HG02798 (cell line): ENCODE data around the gene ATG101.
A peak's percentile ranks its signal among the peaks of the same experiment; 100 is the strongest.

Source experiments
- ATAC-seq: cut with Tn5 transposase; IDR thresholded peaks from one replicate; pipeline ENCODE4 v1.9.1; 2021; ENCODE audit warnings: mild to moderate bottlenecking; ENCODE audit not compliant: unreplicated experiment, poor library complexity

Gene ATG101

DNA sequence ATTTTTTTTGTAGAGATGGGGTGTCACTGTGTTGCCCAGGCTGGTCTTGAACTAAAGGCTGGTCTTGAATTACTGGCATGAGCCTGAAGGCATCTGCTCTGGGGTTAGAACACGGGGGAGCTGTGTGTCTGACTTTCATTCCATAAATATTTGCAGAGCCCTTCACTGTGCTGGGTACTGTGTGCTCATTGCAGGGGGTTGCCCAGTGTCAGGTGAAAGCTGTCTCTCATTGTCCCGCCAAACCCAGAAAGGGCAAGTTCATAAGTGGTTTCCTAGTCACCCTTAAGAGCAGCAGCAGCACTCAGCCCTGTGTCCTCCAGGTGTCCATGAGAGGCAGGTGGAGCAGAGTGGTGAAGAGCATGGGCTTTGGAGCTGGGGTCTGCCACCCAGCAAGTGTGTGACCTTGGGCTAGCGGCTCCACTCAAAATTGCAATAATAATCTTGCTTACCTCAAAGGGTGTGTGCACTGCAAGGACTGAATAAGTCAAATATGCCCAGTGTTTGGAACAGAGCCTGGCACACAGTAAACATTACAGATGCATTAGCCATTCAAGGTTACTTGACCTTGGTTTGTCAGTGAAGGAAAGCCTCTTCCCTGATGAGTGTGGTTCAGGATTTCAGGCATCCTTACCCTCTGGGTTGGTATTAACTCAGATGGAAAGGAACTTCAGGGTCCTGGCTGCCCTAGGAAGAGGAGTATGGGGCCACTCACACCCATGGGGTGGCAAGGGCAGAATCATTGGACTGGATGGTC lies 5.4 kb downstream of the ATG101 start:
- no peak for ATAC-seq

DNA sequence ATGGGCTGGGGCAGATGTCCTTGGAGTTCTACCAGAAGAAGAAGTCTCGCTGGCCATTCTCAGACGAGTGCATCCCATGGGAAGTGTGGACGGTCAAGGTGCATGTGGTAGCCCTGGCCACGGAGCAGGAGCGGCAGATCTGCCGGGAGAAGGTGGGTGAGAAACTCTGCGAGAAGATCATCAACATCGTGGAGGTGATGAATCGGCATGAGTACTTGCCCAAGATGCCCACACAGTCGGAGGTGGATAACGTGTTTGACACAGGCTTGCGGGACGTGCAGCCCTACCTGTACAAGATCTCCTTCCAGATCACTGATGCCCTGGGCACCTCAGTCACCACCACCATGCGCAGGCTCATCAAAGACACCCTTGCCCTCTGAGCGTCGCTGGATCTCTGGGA lies 7.0 kb downstream of the ATG101 start:
- no peak for ATAC-seq

DNA sequence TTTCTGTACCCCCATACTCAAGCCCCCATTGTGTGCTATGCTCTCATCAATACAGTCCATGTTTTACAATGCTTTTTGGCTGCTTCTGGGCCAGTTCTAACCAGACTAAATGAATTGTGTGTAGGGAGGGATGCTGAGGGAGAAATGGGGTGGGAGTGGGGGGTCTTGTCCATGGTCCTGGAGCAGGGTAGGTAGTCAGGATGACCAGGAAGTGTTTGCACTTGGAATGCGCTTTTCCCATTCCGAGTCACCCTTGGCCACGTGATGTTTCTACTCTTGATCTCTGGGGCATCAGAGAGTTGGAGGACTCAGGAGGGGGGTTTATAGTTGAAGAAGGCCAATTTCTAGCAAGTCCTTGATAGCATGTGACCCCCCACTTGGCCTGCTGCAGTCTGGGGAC lies 8.5 kb downstream of the ATG101 start:
- no peak for ATAC-seq

DNA sequence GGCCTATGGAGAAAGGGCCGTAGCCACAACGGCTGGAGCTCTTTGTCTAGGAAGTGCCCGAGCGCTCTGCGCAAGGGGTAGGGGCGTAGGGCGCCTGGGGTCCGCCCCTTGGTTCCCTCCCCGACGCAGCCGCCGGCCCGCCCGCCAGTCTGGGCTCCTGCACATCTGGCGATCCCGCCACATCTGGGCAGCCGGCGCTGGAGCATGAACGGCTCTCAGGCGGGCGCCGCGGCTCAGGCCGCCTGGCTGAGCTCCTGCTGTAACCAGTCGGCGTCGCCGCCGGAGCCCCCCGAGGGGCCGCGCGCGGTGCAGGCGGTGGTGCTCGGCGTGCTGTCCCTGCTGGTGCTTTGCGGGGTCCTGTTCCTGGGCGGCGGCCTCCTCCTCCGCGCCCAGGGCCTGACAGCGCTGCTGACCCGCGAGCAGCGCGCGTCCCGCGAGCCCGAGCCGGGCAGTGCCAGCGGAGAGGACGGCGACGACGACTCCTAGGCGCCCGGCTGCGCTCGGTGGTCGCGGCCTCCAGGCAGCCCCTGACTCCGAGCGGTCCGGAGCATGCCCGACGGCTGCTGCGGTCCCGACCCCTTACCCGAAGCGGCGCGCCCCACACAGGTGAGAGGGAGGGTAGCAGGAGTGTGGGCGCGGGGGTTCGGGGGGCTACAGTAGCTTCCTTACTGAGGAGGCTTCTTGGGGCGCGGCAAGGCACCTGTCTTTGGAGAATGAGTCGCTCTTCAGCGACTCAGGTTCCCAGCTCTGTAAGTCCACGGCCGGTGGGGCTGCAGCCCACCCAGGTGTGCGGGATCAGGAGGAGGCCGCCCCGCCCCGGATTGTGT lies 10.0 kb downstream of the ATG101 start, which contains the start of gene SMIM41:
SMIM41 (plus strand) TSS at position 129 of the 827 bp plus-strand sequence; CDS start at position 205, 76 bp downstream.
- ATAC-seq: no peak

DNA sequence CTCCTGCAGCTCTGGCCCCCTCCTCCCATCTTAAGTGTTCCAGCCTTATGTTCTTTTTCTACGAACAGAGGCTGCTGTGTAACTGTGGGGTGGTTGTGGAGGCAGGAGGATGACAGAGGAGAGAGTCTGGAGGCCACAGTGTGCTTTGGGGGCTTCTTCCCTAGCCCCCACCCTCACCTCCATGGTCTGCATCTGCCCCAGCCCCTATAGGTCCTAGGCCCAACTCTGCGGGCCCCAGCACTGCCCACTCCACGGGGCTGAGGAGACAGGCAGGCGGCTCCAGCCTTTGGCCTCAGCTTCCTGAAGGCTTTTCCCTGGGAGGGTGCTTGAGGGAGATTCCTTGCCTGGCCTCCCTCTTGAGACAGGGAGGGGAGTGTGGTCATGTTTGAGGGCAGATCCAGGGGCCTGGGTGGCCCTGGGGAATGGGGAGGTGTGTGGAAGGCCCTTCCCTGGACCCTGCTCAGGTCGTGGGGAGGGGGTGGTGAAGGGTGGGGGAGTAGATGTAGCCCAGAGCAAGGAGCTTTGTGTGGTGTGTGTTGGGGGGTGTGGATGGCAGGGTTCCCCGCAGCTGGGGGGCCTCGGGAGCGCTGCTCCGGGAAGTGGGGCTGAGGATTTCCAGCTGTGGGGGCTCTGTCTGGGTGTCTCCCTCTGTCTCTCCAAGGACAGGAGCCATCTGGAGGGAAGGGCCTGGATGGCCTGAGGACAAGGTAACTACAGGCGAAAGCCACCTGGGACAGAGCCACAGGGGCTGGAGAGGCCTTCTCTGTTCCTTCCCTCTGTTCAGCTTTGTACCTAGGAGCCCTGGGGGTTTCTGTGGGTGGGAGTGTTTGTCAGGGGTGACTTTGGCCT lies 10.8 kb downstream of the ATG101 start:
- ATAC-seq: no peak

DNA sequence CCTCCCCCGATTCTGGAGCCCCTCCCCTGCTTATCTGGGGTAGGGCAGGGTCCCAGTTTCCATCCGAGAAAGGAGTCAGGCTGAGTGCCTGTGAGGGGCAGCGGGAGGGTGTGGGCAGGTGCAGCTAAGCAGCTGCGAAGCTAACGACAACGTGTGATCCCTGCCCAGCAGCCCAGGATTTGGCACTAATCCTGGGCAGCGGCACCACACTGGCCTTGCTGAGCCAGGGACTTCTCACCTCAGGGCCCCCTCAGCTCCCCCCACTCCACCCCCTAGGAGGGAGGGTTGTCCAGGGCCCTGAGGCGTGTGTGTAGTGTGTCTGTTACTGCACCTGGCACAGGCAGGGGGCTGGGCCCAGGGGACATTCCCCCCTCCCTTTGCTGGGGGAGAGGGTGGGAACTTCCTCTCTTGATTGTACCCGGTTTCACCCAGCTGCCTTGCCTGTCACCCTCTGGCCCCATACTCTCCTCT lies 11.5 kb downstream of the ATG101 start:
- peak; percentile 46 for ATAC-seq

DNA sequence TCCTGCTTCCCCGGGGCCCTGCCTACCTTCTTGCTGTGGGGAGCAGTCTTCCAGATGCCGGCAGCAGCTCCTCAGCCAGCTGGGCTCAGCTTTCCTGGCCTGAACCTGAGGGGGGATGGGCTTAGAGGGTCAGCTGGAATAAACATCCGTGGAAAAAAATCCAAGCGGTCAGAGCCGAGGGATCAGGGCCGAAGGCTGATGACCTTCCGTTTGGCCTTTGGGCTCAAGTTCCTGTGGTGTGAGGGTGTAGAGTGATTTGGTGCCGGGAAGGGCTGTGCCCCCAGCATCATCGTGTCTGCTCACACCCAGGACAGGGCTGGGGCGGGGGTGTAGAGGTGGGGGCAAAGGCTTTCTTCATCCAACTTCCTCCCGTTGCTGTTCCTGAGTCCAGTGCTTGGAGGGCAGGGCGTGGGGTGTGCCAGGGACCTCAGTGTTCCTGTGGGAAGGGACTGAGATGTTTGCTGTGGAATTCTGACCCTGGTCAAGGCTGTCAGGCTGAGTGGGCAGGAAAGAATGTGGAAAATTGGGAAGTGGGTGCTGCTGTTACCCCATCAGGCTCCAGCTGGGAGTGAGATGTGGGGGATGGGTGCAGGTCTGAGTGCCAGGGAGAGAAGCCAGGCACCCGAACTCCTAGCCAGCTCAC lies 12.4 kb downstream of the ATG101 start:
- ATAC-seq: no peak

DNA sequence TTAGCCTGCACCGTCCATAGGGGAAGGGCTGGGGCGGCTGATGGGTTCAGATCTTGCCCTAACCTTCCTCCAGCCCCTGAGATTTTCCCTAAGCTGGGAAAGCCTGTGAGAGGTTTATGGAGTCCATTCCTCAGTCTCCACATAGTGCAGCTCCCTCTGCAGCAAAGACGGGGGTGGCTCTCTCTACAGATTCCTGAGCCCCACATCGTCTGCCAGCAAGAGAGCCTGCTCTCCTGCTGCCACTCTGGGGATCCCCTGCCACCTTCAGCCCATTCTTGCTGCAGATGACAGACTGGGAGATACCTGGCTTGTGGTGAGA lies 12.8 kb downstream of the ATG101 start:
- ATAC-seq: no peak

DNA sequence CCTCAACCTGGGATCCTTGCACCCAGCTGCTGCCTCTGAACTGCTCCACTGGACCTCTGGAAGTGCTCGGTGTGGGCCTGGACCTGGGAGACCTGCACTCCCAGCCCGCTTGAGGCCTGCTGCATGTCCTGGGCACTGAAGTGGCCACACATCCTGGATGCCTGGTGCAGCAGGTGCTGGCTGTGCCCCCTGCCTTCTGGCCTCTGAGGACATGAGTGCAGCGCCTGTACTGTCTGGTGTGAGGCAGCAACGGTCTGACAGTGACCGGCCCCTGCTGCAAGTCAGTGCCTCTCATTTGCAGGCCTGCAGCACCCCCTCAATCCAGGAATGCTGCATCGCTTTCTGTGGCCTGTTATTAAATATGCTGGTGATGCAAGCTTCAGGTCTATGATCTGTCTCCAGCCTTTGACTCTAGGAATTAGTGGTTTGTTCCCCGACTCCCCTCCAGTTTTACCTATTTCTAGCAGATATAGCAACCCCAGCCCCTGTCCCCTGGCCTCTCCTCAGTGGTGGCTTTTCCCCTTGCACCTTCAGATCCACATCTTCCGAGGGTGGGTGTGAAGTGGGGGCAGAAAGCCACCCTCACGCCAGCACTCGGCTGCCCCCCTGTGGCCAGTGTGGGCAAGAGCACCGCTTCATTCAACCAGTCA lies 13.3 kb downstream of the ATG101 start:
- no peak for ATAC-seq

DNA sequence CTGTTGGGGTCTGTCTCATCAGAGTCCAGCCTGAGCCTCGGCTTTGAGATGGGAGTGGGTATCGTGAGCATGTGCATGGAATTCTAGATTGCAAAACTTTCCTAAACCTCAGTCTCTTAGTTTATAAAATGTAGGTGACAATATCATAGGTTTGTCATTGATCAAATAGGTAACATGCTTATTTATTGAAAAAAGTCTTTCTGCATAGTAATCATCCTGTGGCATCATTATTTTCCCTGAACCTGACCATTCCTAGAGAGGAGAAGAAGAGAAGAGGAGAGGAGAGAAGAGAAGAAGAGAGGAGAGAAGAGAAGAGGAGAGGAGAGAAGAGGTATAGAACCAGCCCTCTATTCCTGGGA lies 13.8 kb downstream of the ATG101 start:
- ATAC-seq: no peak

DNA sequence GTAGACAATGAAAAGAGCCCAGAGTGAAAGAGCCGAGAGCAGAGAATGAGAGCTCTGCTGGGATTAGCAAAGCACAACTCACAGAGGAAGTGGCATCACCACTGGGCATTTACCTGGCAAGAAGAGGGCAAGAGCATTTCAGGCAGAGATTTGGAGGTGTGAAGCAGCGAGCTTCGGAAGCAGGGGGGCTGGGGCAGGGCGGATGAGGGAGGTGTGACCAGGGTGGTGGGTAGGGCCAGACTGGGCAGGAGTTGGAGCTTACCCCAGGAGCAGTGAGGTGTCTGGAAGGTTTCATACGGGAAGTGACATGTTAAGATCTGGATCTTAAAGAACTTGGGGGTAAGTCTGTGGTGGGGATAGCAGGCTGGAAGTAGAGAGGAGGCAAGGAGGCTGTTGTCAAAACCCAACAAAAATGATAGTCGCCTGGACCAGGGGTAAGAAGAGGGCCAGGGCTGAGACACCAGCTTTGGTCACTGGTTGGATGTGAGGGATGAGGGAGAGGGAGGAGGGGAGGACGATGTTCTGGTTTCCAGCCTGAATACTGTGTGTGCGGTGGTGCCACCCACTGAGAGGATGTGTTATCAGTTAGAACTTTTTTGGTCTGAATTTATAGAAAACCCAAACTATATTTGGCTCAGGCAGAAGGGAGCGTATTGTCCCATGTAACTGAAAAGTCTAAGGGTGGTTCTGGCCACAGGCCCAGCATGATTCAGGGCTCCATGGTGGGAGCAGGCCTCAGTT lies 14.9 kb downstream of the ATG101 start:
- no peak for ATAC-seq

DNA sequence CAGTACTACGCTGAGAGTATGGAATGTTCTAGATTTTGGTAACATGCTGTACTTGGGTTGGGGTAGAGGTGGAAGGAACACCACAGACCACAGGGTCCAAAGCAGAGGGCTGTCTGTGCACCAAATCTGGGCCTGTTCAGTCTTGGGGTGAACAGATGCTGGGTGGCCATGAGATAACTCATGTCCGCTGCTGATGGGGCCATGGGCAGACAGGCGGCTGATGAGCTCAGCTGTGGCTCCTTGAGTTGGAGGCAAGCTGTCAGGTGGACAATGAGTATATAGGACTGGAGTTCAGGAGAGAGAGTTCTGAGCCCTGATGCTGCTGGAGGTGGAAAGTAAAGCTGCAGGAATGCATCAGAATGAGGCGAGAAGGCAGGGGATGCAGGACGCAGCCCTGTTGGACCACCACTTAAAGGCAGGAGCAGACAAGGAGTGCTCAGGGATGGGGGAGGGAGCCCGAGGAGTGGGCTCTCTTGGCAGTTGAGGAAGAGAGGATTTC lies 16.0 kb downstream of the ATG101 start:
- no peak for ATAC-seq

DNA sequence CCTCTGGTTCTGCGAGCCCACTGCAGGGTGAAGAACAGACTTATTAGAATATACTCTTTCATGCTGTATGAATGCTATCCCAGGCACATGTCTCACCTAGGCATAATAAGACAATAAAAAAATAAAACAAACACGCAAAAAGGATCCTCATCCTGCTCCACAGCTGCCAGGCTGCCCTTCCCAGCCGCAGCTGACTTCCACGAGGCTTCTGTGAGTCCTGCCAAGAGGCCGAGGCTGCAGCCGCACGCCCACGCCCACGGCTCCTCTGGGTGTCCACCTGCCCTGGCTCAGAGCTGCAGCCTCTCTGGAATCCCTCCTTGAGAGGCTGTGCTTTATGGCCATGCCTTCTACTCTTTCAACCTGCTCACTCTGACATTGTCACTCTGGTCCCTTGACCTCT lies 16.6 kb downstream of the ATG101 start:
- no peak for ATAC-seq

DNA sequence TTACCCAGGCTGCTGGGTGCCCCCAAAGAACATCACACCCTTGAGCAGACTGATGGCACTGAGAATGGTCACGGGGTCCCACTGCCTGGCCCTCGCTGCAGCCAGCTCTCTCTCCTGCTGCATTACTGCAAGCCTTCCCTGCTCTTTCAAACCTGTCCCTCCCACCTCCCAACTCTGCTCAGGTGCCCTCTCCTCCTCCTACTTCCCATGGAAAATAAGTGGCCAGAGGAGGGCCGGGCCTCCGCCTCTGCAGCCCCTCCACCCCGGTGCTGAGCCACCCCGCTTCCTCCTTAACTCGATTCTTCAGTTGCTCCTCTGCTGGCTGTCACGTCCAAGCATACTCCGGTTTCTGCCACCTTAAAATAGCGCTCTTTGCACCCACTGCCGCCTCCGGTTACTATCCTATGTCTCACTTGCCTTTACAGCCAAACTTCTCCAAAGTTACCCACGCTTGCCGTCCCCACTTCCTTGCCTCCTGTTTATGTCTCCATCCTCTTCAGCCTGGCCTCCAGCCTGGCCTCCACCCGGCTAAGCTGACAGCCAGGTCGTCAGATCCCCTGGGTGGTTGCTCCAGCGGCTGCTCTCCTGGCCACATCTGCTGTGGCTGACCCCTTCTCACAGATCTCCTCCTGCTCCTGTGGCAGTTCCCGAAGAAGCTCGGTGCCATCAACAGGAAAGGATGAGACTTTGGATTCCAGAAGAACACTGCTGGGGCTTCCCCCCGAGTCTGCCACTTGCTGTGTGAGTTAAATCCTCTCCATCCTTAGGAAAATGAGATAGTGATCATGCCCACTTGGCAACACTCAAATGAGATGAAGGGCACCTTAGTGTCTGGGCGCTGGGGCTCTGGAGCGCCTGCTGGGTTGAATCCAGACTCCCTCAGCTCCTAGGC lies 17.4 kb downstream of the ATG101 start:
- no peak for ATAC-seq

DNA sequence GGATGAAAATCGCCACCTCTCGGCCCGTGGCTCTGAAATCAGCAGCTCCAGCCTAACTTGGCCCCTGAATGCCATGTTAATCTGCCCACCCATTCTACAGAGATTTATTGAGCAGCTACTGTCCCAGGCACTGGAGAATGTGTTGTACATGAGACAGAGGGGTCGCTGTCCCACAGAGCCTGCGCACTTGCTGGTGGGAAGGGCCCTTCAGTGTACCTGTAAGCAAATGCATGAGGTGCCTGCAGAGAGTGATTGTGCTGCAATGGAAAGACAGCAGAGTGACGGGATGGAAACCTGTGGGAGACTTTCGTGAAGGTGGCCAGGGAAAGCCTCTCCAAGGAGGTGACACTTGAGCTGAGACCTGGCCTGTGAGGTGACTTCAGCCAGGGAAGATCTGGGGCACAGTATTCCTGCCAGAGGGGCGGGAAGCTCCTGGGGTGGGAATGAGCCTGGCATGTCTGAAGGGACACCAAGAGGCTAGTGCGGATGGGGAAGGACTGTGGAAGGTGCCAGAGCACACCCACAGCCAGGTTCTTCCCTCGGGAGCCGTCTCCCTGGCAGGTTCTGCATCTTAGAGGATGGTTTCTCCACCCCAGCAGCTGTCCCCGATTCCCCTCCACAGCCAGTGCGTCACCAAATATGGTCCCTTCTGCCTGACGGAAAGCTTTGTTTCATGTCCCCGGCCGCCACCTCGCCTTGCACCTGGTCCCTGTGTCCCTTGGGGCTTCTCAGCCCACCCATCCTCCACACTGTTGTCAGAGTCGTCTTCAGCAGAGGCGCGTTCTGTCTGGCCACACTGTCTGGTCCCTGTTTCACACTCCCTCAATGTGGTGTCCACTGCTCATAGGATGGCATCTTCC lies 18.4 kb downstream of the ATG101 start:
- peak; percentile 75 for ATAC-seq

DNA sequence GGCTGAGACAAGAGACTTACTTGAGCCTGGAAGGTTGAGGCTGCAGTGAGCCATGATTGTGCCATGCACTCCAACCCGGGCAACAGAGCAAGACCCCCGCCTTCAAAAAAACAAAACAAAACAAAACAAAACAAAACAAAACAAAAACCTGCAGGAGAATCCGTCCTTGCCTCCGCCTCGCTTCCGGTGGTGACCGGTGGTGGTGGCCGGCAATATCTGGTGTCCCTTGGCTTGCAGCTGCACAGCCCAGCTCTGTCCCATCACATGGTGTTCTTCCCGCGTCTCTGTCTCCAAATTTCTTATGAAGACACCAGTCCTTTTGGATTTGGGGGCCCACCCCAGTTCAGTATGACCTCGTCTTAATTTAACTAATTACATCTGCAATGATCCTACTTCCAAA lies 19.7 kb downstream of the ATG101 start:
- no peak for ATAC-seq

DNA sequence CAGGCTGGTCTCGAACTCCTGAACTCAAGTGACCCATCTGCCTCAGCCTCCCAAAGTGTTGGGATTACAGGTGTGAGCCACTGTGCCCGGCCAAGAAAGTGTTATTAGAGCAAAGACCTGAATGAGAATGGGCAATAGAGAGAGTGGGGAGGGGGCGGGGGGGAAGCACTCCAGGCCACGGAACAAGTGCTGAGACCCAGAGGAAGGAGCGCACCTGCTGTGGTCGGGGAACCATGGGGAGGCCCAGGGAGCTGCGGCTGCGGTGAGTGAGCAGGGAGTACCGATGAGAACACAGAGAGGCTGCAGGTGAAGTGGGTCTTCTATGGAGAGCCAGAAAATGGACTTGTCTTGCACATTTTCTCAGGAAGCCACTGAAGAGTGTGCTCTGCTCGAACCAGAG lies 20.5 kb downstream of the ATG101 start:
- ATAC-seq: no peak
